ENCODE measurements around the gene AHCTF1. TPM values are rescaled to one million over a fixed set of nuclear protein-coding genes. Genes with fewer than 3 reads are reported as not detected.
A peak's percentile ranks its signal among the peaks of the same experiment; 100 is the strongest.

Gene AHCTF1
- total and polyA plus RNA-seq, 4 donors, result 4.2 to 17.5 (median 10.6) TPM

- H3K9ac ChIP-seq (ENCODE audit: low read depth in 1 of 2, low read length in 2 of 2), result no peak overlapping the region
- no peaks in the 10 kb centered on the region for H3K27me3 ChIP-seq (ENCODE audit: control insufficient read depth in 4 of 4, insufficient read depth in 4 of 4, low read length in 3 of 4)
- no peaks in the 10 kb centered on the region for H3K9me3 ChIP-seq (ENCODE audit: control insufficient read depth in 4 of 4, low read length in 3 of 4)
- 57% methylated on average over 11 of the region's 11 CpGs for WGBS
- peaks cover 0 to 4% (median 0%) of the 10 kb centered on the region in 4 donors for H3K4me1 ChIP-seq (ENCODE audit: control insufficient read depth in 4 of 4, insufficient read depth in 4 of 4, low read length in 3 of 4)
- no peak for TF ChIP-seq JUND (IDR thresholded peaks at IDR 0.05)
- TF ChIP-seq SP1 (IDR thresholded peaks at IDR 0.05), result peak; percentile 16
- TF ChIP-seq FOXA2 (IDR thresholded peaks at IDR 0.05), result no peak
- TF ChIP-seq NR2F2 (IDR thresholded peaks at IDR 0.05), result no peak
- no peak for TF ChIP-seq ZBTB33 (IDR thresholded peaks at IDR 0.05)
- TF ChIP-seq REST (IDR thresholded peaks at IDR 0.05), result no peak
- no peak for TF ChIP-seq HNF4G (IDR thresholded peaks at IDR 0.05)
- no peak for TF ChIP-seq RAD21 (IDR thresholded peaks at IDR 0.05)
- TF ChIP-seq ATF3 (IDR thresholded peaks at IDR 0.05), result no peak
- TF ChIP-seq GABPA (IDR thresholded peaks at IDR 0.05 in 1 of 2, conservative IDR thresholded peaks at IDR 0.05 in 1 of 2), result no peak
- no peak for TF ChIP-seq RXRA (IDR thresholded peaks at IDR 0.05)
- no peak for TF ChIP-seq TAF1 (conservative IDR thresholded peaks at IDR 0.05)
- TF ChIP-seq FOXA1 (IDR thresholded peaks at IDR 0.05), result no peak
- TF ChIP-seq EGR1 (IDR thresholded peaks at IDR 0.05; ENCODE audit: low read depth in 2 of 2), result no peak
- no peak for TF ChIP-seq CTCF (IDR thresholded peaks at IDR 0.05; ENCODE audit: low read depth, low read length, missing input control)
- no peak for TF ChIP-seq YY1 (IDR thresholded peaks at IDR 0.05)
- TF ChIP-seq HNF4A (conservative IDR thresholded peaks at IDR 0.05), result peak; percentile 29 to 44
- H3K4me3 ChIP-seq (ENCODE audit: low read depth in 1 of 3, low read length in 3 of 3), result no peak overlapping the region
- H3K27ac ChIP-seq (ENCODE audit: low read depth in 1 of 2, low read length in 2 of 2), result no peak overlapping the region
- DNase-seq (ENCODE audit: low spot score), result no peak
- H3K36me3 ChIP-seq (ENCODE audit: control insufficient read depth in 4 of 4, insufficient read depth in 3 of 4, low read depth in 1 of 4, low read length in 3 of 4), result no peaks in the 10 kb centered on the region
Measured at GRCh38 chr1:246801241-246802020, 130.3 kb downstream of the AHCTF1 start.
